ENCODE results near the gene NEUROD1.
A peak's percentile ranks its signal among the peaks of the same experiment; 100 is the strongest.

The NEUROD1 gene

GRCh38 chr2:181679544-181679979 lies 755 bp downstream of the NEUROD1 start:
- no peak for DNase-seq

GRCh38 chr2:181678861-181679543 lies 1.3 kb downstream of the NEUROD1 start:
- DNase-seq: no peak

DNA sequence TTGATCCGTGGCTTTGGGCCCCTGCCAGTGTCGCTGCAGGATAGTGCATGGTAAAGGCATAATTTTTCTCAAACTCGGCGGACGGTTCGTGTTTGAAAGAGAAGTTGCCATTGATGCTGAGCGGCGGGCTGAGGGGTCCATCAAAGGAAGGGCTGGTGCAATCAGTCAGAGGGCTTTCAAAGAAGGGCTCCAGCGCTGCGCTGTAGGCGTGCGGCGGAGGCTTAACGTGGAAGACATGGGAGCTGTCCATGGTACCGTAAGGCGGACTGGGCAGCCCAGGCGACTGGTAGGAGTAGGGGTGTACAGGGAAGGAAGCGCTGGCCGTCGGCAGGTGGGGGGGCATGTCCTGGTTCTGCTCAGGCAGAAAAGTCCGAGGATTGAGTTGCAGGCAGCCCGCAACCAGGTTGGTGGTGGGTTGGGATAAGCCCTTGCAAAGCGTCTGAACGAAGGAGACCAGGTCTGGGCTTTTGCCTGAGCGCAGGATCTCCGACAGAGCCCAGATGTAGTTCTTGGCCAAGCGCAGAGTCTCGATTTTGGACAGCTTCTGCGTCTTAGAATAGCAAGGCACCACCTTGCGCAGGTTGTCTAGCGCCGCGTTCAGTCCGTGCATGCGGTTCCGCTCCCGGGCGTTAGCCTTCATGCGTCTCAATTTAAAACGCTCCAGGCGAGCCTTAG lies 2.3 kb downstream of the NEUROD1 start:
- no peak for DNase-seq

DNA sequence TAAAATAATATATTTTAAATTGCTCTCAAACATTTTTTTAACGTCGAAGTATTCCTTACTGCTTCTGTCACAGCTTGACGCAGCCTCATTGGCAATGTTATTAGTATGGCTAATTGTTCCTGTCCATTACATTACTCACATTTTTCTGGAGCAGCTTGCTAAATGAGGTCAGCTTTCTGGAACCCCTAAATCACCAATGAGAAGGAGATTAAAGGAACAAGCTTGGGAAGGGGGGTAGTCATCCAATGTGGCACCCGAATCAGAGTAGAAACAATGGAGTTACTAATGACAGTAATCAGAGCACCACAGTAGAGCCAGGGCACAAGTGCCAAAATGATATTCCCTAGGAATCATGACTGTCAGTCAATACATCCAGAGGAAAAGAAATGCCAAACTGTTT lies 5.1 kb downstream of the NEUROD1 start:
- no peak for DNase-seq

- DNase-seq: no peak
Measured at GRCh38 chr2:181674461-181674860, 5.9 kb downstream of the NEUROD1 start.

DNA sequence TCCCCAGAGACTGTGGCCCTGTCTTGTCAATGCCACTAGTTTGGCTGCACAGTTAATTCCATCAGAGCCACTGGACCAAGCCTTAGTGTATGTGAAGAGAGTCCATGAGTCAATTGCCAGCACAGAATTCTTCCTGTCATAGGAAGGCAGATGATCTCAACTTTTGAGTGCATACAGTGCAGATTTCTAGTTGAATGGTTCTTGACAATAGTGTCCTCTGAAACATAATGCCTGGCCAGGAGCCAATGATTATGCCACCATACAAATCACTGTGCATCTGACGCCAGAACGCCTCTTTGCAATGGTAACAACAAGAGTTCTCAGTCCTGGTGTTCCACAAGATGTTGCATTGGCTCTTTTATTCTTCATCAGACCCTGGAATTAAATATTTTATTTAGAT lies 7.1 kb downstream of the NEUROD1 start:
- peak in 1 of 2 experiments; percentile 5 for DNase-seq

GRCh38 chr2:181672255-181673008 lies 7.9 kb downstream of the NEUROD1 start:
- DNase-seq: no peak

DNA sequence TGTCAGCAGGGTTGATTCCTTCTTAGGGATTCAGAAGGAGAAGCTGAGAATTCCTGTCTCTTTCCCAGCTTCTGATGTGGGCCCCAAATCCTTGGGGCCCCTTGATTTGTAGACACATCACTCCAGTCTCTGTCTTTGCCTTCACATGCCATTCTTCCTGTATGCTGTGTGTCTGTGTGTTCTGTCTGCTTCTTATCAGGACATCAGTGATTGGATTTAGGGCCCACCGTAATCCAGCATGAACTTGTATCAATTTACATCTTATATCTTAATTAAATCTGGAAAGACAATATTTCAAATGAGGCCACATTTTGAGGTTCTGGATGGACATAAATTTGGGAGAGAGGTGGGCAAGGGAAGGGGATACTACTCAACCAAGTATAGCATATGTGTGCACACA lies 9.7 kb downstream of the NEUROD1 start:
- DNase-seq: no peak

DNA sequence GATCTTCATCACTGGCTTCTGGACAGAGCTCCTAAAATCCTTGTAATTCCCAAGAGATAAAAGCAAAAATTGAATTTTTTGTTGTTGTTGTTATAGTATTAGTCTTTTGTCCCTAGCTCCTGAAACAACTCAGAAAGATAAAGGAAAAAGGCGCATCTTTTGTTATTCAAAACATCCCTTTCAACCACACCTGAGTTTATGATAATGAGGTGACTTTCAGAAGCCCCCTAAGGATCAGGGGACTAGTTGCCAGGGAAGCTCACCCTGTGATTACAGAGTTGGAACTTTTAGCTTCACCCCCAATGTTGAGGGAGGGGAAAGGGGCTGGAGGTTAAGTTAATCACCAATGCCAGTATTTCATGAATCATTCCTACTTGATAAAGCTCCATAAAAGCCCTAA lies 13.1 kb downstream of the NEUROD1 start:
- DNase-seq: no peak

- no peak for DNase-seq
Measured at GRCh38 chr2:181662287-181662686, 18.0 kb downstream of the NEUROD1 start.

DNA sequence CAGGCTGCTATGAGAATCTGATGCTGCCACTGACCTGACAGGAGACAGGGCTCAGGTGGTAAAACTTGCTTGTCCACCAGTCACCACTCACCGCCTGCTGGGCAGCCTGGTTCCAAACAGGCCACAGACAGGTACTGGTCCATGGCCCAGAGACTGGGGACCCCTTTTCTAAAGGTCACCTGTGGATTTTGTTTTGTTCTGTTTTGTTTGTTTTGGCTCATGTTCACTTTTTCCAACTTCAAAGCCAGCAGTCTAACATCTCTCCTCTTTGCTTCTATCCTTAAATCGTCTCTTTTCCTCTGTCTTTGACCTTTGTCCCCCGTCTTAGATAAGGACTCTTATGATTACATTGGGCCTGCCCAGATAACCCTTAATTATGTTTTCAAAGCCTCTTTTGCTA lies 20.1 kb downstream of the NEUROD1 start:
- DNase-seq: no peak

GRCh38 chr2:181658444-181658843 lies 21.9 kb downstream of the NEUROD1 start:
- no peak for DNase-seq

- DNase-seq: no peak
Measured at GRCh38 chr2:181657379-181657778, 22.9 kb downstream of the NEUROD1 start.

DNA sequence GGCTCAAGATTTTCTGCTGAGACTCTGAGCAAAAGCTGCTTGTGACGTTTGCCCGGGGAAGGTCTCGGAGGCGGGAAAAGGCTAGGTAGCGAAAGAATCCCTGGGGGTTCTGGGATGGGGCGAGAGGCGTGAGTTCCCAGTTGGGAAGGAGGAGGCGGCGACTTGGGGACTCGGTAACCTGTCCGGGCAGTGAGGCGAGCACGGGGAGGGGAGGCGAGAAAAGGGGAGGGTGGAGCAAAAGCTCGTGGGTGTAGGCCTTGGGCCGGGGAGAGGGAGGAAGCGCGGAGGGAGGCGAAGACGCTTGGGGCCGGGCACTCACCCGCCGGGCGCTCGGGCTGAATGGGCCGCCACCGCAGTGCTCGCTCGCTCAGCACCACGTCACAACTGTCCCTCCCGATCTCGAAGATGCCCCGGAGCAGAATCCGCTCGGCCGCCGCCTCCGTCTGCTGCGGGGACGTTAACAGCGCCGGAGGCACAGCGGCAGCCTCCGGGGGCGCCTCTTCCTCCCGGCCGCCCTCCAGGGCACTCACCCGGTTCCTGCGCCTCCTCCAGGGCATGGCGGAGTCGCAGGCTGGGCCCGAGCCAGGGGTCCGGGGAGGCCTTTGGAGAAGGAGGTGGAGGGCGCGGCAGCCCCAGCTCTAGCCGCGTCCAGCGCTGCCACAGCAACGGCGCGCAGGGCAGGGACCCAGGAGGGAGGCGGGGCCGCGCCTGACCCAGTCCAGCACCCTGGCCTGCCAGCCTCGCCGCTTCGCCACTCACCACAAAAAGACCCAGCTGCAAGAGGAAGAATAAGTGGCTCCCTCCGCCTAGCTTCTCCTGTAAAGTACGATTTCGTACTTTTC lies 23.6 kb downstream of the NEUROD1 start, which contains the start of gene CERKL:
CERKL (minus strand) TSS at position 656 of the 842 bp plus-strand sequence; CDS start at position 557, 99 bp downstream.
- no peak for DNase-seq

DNA sequence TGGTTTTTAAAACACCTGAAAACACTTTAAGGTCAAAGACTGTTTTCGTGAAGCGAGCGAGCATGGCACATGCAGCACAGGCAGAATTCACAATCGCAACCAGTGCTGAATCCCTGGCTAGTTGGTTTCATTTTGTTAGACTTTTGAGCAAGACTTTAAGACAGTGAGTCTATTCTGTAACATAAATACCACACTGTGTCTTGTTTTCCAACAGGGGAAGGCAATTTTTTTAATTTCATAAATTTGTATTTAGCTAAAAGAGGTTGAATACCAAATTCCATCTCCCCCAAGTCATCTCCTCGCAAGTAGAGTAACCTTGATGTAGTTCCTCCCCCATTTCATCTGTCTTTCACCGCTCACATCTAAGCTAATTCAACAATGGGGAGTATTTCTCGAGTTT lies 24.8 kb downstream of the NEUROD1 start:
- no peak for DNase-seq

DNA sequence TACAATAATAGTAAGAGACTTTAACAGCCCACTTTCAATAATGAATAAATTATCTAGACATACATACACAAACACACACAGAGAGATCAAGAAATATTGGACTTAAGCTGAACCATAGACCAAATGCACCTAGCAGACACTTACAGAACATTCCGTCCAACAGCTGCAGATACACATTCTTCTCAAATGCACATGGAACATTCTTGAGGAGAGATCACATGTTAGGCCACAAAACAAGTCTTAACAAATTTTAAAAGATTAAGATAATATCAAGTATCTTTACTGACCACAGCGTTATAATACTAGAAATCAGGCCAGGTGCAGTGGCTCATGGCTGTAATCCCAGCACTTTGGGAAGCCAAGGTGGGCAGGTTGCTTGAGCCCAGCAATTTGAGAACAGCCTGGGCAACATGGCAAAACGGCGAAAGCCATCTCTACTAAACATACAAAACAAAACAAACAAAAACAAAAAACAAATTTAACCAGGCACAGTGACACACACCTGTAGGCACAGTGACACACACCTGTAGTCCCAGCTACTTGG lies 30.8 kb downstream of the NEUROD1 start:
- no peak for DNase-seq

- no peak for DNase-seq
Measured at GRCh38 chr2:181648478-181649155, 31.7 kb downstream of the NEUROD1 start.

- no peak for DNase-seq
Measured at GRCh38 chr2:181646415-181646987, 33.8 kb downstream of the NEUROD1 start.

- DNase-seq: no peak
Measured at GRCh38 chr2:181643151-181643550, 37.2 kb downstream of the NEUROD1 start.

GRCh38 chr2:181642086-181642485 lies 38.2 kb downstream of the NEUROD1 start:
- no peak for DNase-seq

DNA sequence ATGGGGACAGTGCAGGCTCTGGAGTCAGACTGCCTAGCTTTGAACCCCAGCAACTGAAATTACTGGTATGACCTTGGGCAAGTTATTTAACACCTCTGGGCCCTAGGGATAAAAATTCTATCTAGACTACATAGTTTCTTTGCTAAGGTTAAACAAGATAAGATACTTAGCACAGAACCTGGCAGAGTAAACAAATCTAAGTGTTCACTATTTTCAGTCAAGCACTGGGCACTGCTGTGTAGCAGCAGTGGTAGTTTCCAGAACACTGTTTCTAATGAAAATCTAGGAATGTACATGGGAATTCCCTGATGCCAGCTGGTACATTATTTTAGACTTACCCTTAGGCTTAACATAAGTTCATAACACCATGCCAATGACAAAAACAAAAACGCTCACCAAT lies 40.6 kb downstream of the NEUROD1 start:
- no peak for DNase-seq
